IPS-20b (cell line): ENCODE results near the gene KCNJ3.

Source experiments
- H3K27ac ChIP-seq: one replicate; pipeline ENCODE4 v1.5.1; 2013; ENCODE audit warnings: low read length
- H3K27me3 ChIP-seq: 2 replicates; pipeline ENCODE4 v1.6.1; 2013; ENCODE audit warnings: mild to moderate bottlenecking, low read length, inconsistent platforms; ENCODE audit not compliant: insufficient read depth
- H3K36me3 ChIP-seq: 2 replicates; pipeline ENCODE4 v1.6.1; 2013; ENCODE audit warnings: low read depth, mild to moderate bottlenecking, inconsistent platforms, low read length, moderate library complexity; ENCODE audit not compliant: insufficient read depth
- H3K4me1 ChIP-seq: 2 replicates; pipeline ENCODE4 v1.6.1; 2013; ENCODE audit warnings: mild to moderate bottlenecking, control low read depth, inconsistent platforms, low read length, moderate library complexity; ENCODE audit not compliant: insufficient read depth
- H3K4me3 ChIP-seq: 2 replicates; pipeline ENCODE4 v1.5.1; 2013; ENCODE audit warnings: mild to moderate bottlenecking, low read length, inconsistent platforms
- H3K9ac ChIP-seq: 2 replicates; pipeline ENCODE4 v1.6.1; 2013; ENCODE audit warnings: low read depth, mild to moderate bottlenecking, inconsistent platforms, low read length, moderate library complexity
- H3K9me3 ChIP-seq: 2 replicates; pipeline ENCODE4 v1.6.1; 2013; ENCODE audit warnings: mild to moderate bottlenecking, low read depth, low read length, inconsistent platforms; ENCODE audit not compliant: insufficient read depth

Gene KCNJ3

DNA sequence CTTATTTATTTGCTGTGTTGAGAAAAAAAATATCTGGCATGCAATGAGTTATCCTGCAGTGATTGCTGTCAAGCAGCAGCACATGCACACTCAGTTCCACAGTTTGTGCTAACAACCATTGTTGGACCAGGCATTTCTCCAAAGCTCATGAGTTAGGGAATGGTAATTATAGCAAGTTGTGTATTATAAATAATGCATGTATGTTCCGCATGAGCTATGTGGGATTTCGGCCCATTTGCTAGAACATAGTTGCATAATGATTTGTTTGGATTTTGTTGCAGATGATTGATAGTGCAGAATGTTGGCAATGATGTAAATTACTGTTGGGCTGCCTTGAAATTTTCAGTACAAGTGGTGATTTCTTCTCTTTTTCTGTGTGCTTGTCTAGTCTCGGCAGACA, 10.7 kb downstream of the KCNJ3 start:
- Histone ChIP-seq H3K9ac (no peak overlapping the region), H3K27me3 (no peaks in the 10 kb centered on the region), H3K9me3 (no peaks in the 10 kb centered on the region), H3K36me3 (no peaks in the 10 kb centered on the region), H3K27ac (no peak overlapping the region), H3K4me3 (no peak overlapping the region), H3K4me1 (no peaks in the 10 kb centered on the region; the same call in 1 of the 2 replicates)

DNA sequence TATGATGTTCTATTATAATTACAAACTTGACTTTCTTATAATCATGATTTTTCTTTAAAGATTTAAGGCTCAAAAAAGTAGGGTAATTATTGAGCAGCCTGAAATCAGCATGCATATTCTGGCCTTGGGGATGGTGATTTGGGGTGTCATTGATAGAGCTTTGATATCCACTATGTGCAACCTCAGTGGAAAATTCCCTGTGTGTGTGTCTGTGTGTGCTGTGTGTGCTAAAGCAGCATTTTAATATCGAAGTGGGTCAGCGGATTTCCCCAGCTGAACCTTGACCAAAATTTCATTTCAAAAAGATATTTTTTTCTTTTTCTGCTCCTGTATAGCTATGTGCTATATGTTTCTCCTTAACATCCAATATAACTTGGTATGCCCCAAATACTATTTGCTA, 11.6 kb downstream of the KCNJ3 start:
- Histone ChIP-seq H3K9ac (no peak overlapping the region), H3K27me3 (no peaks in the 10 kb centered on the region), H3K36me3 (no peaks in the 10 kb centered on the region), H3K4me3 (no peak overlapping the region), H3K27ac (no peak overlapping the region), H3K4me1 (no peaks in the 10 kb centered on the region; the same call in 1 of the 2 replicates), H3K9me3 (no peaks in the 10 kb centered on the region)

DNA sequence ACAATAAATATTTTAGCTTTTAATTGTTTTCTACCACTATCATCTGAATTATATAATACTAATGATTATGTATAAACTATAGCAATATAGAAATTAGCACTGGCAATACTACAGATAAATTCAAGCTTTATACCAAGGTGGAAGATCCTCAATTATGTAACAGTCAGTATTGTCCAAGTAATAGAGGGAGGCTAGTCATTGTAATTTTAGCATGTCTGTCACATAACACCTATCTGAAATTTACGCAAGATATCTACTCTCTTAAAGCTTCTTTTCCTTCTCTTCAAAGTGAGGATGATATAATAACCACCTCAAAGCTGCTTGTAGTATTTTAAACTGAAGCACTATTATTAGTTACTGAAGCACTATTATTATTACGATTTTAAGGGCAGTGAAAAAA, 12.2 kb downstream of the KCNJ3 start:
- H3K36me3 ChIP-seq: no peaks in the 10 kb centered on the region
- no peaks in the 10 kb centered on the region; the same call in 1 of the 2 replicates for H3K4me1 ChIP-seq
- H3K27me3 ChIP-seq: no peaks in the 10 kb centered on the region
- H3K4me3 ChIP-seq: no peak overlapping the region
- no peak overlapping the region for H3K27ac ChIP-seq
- no peak overlapping the region for H3K9ac ChIP-seq
- no peaks in the 10 kb centered on the region for H3K9me3 ChIP-seq

- Histone ChIP-seq H3K9me3 (no peaks in the 10 kb centered on the region), H3K4me1 (no peaks in the 10 kb centered on the region; the same call in 1 of the 2 replicates), H3K9ac (no peak overlapping the region)
Observed at GRCh38 chr2:154713675-154714074, 15.2 kb downstream of the KCNJ3 start.

DNA sequence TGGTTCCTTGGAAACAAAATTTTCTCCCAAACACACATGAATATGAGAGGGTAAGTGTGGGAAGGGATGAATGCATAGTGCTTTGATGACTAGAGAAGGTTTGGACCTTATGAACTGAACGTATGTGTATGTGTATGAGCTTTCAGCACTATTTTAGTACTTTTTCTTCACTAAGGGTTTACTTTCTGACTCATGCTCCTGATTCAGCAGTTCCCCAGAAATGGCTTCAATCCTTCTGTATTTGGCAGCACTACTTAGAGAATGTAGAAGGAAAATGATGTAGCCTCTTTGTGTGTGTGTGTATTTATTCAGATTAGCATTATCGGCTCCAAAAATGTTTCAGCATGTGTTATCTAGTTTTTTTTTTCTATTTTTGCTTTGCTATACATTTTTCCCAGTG, 22.2 kb downstream of the KCNJ3 start:
- Histone ChIP-seq H3K27ac (no peak overlapping the region), H3K9me3 (no peaks in the 10 kb centered on the region), H3K4me3 (no peak overlapping the region)

More at GRCh38 chr2:154713675-154714074, 15.2 kb downstream of the KCNJ3 start:
- Histone ChIP-seq H3K27ac (no peak overlapping the region), H3K4me3 (no peak overlapping the region), H3K36me3 (no peaks in the 10 kb centered on the region), H3K27me3 (no peaks in the 10 kb centered on the region)

GRCh38 chr2:154724194-154724797, 25.8 kb downstream of the KCNJ3 start:
- H3K9ac ChIP-seq: no peak overlapping the region
- H3K4me3 ChIP-seq: no peak overlapping the region
- no peaks in the 10 kb centered on the region for H3K9me3 ChIP-seq
- H3K27ac ChIP-seq: no peak overlapping the region
- no peaks in the 10 kb centered on the region for H3K4me1 ChIP-seq
- H3K36me3 ChIP-seq: no peaks in the 10 kb centered on the region
- H3K27me3 ChIP-seq: no peaks in the 10 kb centered on the region

More for the DNA sequence above, 22.2 kb downstream of the KCNJ3 start:
- Histone ChIP-seq H3K36me3 (no peaks in the 10 kb centered on the region), H3K27me3 (no peaks in the 10 kb centered on the region), H3K4me1 (no peaks in the 10 kb centered on the region), H3K9ac (no peak overlapping the region)

GRCh38 chr2:154740361-154740760, 41.9 kb downstream of the KCNJ3 start:
- Histone ChIP-seq H3K9ac (no peak overlapping the region), H3K27ac (no peak overlapping the region), H3K36me3 (no peaks in the 10 kb centered on the region), H3K4me1 (no peaks in the 10 kb centered on the region), H3K9me3 (no peaks in the 10 kb centered on the region), H3K27me3 (no peaks in the 10 kb centered on the region), H3K4me3 (no peak overlapping the region)

DNA sequence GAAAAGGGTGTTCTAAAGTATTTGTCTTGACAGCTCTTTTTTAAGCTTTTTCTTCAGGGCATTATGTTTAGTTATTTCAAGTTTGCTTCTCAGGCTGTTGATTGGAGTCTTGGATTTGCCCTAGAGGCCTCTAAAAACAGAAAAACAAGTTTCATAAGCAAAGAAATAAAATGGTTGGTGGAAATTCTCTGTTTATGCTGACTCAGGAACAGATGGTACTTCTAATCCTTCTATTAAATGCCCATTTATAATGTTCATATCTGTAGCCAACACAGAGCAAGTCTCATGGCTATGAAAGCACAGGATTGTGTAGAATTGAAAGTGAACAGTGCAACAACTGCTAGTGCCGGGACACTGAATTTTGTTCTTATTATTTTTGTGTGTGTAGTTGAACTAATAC, 60.4 kb downstream of the KCNJ3 start:
- Histone ChIP-seq H3K27ac (no peak overlapping the region), H3K27me3 (peaks cover 18% of the 10 kb centered on the region; the same call in 1 of the 2 replicates), H3K9me3 (no peaks in the 10 kb centered on the region), H3K9ac (no peak overlapping the region), H3K36me3 (no peaks in the 10 kb centered on the region), H3K4me3 (no peak overlapping the region), H3K4me1 (no peaks in the 10 kb centered on the region)

- H3K27me3 ChIP-seq: peaks cover 36% of the 10 kb centered on the region; the same call in 1 of the 2 replicates
- no peaks in the 10 kb centered on the region for H3K36me3 ChIP-seq
- no peaks in the 10 kb centered on the region for H3K9me3 ChIP-seq
- H3K9ac ChIP-seq: no peak overlapping the region
- no peak overlapping the region for H3K4me3 ChIP-seq
- no peaks in the 10 kb centered on the region for H3K4me1 ChIP-seq
- H3K27ac ChIP-seq: no peak overlapping the region
Observed at GRCh38 chr2:154762638-154763037, 64.1 kb downstream of the KCNJ3 start.

DNA sequence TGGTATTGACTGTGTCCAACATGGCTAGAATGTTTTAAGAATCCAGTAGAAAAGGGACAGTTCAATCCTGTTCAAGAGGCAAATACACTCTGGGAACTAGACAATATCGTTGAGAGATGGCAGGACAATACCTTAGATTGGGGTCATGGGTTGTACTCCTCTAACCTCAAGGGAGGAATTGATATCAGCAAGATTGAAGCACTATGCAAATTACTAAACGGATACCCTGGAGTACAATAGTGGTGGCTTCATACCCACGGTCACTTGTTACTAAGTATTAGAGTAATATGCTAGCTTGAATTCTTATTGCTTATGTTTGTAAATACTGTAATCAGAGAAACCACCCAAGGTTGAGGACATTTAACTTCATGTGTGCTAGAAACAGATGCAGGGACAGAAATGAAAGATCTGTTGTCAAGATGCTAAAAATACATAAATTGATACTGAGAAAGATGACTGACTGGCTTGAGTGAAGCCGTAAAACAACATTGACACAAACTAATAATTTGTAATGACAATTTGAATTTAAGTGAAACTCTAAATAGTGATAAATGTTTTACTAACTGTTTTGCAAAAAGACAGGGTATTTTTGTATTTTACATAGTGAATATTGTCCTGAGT, 73.3 kb downstream of the KCNJ3 start:
- Histone ChIP-seq H3K9ac (no peak overlapping the region), H3K36me3 (no peaks in the 10 kb centered on the region), H3K4me1 (no peaks in the 10 kb centered on the region), H3K27ac (no peak overlapping the region), H3K4me3 (no peak overlapping the region), H3K27me3 (no peaks in the 10 kb centered on the region), H3K9me3 (no peaks in the 10 kb centered on the region)

- no peak overlapping the region for H3K27ac ChIP-seq
- H3K9me3 ChIP-seq: no peaks in the 10 kb centered on the region
- no peaks in the 10 kb centered on the region for H3K4me1 ChIP-seq
- no peak overlapping the region for H3K9ac ChIP-seq
- no peaks in the 10 kb centered on the region for H3K36me3 ChIP-seq
- no peak overlapping the region for H3K4me3 ChIP-seq
- no peaks in the 10 kb centered on the region for H3K27me3 ChIP-seq
Observed at GRCh38 chr2:154776825-154777224, 78.3 kb downstream of the KCNJ3 start.

DNA sequence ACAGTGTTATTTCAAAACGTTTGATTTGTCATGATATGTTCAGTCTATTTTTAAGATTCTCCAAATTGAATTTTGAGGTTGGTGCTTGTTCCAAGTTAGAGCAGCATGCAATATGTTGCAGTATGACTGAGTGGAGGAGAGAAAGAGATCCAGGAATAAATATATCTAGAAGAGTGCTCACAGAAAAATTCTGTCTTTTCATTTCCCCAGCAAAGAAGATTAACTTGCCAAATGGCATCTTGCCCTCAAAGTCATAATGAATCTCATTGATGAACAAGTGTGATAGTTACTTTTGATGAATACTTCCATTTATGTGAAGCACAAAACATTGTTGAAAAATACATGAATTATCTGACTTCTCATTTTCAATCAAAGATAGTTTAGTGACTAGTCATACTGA, 95.9 kb downstream of the KCNJ3 start:
- peaks cover 7% of the 10 kb centered on the region; the same call in 1 of the 2 replicates for H3K4me1 ChIP-seq
- H3K27ac ChIP-seq: no peak overlapping the region
- H3K4me3 ChIP-seq: no peak overlapping the region
- no peaks in the 10 kb centered on the region for H3K9me3 ChIP-seq
- no peak overlapping the region for H3K9ac ChIP-seq
- no peaks in the 10 kb centered on the region for H3K36me3 ChIP-seq
- H3K27me3 ChIP-seq: no peaks in the 10 kb centered on the region
